HAP-1 (cell line): ENCODE results near the gene CETP.

Experiments
- DNase-seq, 2 experiments: peaks; one replicate each; pipeline ENCODE4 v3.0.0-alpha.2; 2016 to 2020; ENCODE audit warnings: low spot score in 2 of 2
- H3K27me3 ChIP-seq: fragments of 250-450 bp; sonication (Bioruptor Pico); 2 replicates; pipeline ENCODE4 v1.5.1; 2020; ENCODE audit warnings: low read depth, mild to moderate bottlenecking, moderate library complexity
- H3K36me3 ChIP-seq: fragments of 250-450 bp; sonication (Bioruptor Pico); replicated peaks from 2 replicates; pipeline ENCODE4 v1.5.1; 2020; ENCODE audit warnings: mild to moderate bottlenecking
- H3K4me1 ChIP-seq: fragments of 250-450 bp; sonication (Bioruptor Pico); 2 replicates; pipeline ENCODE4 v1.5.1; 2020; ENCODE audit warnings: mild to moderate bottlenecking
- H3K4me3 ChIP-seq: fragments of 250-450 bp; sonication (Bioruptor Pico); 2 replicates; pipeline ENCODE4 v1.5.1; 2020; ENCODE audit warnings: mild to moderate bottlenecking, moderate library complexity
- H3K9me3 ChIP-seq: fragments of 250-450 bp; sonication (Bioruptor Pico); 2 replicates; pipeline ENCODE4 v1.5.1; 2020; ENCODE audit warnings: mild to moderate bottlenecking, moderate library complexity
- in situ Hi-C: fragments of 300-500 bp; cut with MboI; formaldehyde crosslinking; loops from 3 replicates; pipeline ENCODE4 v1.14.3; 2020; ENCODE audit warnings: low sequenced_read_pairs, inconsistent platforms, mixed read lengths

CETP gene, protein sequence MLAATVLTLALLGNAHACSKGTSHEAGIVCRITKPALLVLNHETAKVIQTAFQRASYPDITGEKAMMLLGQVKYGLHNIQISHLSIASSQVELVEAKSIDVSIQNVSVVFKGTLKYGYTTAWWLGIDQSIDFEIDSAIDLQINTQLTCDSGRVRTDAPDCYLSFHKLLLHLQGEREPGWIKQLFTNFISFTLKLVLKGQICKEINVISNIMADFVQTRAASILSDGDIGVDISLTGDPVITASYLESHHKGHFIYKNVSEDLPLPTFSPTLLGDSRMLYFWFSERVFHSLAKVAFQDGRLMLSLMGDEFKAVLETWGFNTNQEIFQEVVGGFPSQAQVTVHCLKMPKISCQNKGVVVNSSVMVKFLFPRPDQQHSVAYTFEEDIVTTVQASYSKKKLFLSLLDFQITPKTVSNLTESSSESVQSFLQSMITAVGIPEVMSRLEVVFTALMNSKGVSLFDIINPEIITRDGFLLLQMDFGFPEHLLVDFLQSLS

DNA sequence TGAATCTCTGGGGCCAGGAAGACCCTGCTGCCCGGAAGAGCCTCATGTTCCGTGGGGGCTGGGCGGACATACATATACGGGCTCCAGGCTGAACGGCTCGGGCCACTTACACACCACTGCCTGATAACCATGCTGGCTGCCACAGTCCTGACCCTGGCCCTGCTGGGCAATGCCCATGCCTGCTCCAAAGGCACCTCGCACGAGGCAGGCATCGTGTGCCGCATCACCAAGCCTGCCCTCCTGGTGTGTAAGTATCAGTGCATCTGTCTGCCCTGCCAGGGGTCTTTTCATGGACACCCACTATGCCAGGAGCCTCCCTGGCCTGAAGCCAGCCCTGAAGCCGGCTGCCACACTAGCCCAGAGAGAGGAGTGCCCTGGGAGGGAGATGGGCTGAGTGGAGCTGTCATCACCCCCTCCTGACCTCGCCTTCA lies at the start of gene CETP:
TSS of gene CETP (plus strand) at position 100 of the 431 bp plus-strand sequence. CDS start at position 130, 30 bp downstream.
- no peaks in the 10 kb centered on the region for H3K36me3 ChIP-seq
- H3K4me1 ChIP-seq, result peaks cover 9% of the 10 kb centered on the region
- no peaks in the 10 kb centered on the region for H3K9me3 ChIP-seq
- H3K27me3 ChIP-seq, result no peaks in the 10 kb centered on the region
- no peak for DNase-seq
- H3K4me3 ChIP-seq, result no peak within 1 kb of the TSS
- in situ Hi-C loops, result no loop called here

DNA sequence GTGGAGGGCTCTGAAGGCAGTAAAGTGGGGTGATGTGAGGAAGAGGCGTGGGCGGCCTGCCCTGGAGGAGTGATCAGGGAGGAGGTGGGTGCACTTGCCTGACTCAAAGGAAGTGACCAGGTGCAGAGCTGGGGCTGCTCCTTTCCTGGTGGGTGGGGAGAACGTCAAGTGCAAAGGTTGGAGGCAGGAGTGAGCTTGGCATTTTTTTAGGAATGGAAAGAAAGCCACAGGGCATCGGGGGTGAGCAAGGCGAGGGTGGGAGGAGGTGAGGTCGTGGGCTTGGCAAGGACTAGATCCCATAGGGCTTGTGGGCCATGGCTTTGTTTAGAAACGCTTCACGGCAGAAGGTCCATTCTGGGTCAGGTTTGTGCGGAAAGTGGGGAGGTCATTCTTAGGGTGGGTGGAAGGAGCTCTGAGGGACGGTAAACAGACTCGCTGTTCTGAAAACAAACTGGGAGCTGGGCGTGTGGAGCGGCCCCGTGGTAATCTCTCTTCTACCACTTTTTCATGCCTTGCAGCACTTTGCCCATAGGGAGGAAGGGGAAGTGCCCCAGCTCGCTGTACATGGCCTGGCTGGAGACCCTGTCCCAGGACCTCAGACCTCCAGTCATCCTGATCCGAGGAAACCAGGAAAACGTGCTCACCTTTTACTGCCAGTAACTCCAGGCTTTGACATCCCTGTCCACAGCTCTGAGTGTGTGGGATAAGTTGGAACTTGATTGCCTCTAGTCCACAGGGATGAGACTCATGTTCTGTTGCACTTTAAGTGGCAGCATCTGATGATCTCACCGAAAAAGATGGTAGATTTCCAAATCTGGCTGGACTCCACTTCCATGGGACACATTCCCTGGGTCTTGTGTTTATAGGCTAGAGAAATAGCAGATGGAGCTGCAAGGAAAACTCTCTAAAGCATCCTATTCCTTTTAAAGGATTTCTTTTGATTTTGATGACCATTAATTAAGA lies 48.7 kb upstream of the CETP start:
- in situ Hi-C loops, result no loop called here
- H3K4me1 ChIP-seq, result peaks cover 4% of the 10 kb centered on the region; the same call in 1 of the 2 replicates
- DNase-seq, result no peak
- no peaks in the 10 kb centered on the region for H3K9me3 ChIP-seq
- H3K27me3 ChIP-seq, result no peaks in the 10 kb centered on the region
- H3K36me3 ChIP-seq, result no peaks in the 10 kb centered on the region
- H3K4me3 ChIP-seq, result no peak overlapping the region

DNA sequence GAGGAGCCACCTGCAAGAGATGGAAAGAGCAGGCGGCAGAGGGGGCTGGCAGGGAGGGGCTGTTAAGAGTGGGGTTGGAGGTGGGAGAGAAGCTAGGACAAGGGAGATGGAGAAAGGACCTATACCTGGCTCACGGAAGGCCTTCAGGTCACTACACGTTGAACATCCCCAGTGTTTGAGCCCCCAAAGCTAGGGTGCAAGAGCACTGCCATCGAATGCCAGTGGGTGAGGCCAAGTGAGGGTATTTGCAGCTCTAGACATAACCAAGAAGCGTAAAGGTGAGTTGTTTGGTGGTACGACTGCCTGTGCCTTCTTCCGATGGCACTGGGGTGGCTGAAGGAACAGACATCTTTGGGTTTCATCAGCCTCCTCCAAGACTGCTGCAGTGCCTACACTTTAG lies 46.9 kb upstream of the CETP start:
- peaks cover 4% of the 10 kb centered on the region; the same call in 1 of the 2 replicates for H3K4me1 ChIP-seq
- no peak for DNase-seq
- H3K9me3 ChIP-seq, result no peaks in the 10 kb centered on the region
- no peak overlapping the region for H3K4me3 ChIP-seq
- H3K27me3 ChIP-seq, result no peaks in the 10 kb centered on the region
- in situ Hi-C loops, result no loop called here
- no peaks in the 10 kb centered on the region for H3K36me3 ChIP-seq

DNA sequence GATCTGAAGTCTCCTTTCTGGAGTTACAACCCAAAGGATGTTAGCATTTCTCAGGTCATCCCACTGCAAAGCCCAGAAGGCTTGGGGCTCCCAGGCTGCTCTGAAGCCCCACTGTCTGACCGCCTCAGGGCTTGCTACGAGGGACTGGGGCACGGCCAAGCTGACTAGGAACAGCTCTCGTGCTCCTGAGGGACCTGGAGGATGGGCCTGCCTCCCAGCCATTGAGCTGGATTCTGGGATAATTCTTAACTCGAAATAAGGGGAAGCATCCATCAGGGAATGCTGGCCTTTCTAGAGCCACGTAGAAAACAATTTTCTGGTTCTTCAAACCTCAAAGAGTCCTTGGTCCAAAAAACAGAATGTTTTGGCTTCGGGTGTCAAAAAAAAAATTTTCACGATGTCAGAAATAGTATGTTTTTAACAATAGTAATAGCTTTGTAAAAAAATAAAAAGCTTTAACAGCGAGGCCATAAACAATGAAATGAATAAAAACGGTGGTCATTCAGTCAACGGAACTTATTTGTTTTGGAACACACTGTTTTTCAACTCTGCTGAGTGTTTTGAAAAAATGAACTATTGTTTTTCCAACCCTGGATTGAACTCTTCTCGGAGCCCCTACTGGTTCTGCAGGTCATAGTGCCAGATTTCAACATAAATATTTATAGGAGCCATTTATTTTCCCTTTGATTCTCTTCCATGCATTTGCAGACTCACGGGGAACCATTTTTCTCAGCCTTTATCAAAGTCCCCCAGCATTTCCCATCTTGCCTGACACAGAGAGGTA lies 46.2 kb upstream of the CETP start:
- in situ Hi-C loops, result no loop called here
- Histone ChIP-seq H3K4me1 (peaks cover 3% of the 10 kb centered on the region; the same call in 1 of the 2 replicates), H3K27me3 (no peaks in the 10 kb centered on the region)

DNA sequence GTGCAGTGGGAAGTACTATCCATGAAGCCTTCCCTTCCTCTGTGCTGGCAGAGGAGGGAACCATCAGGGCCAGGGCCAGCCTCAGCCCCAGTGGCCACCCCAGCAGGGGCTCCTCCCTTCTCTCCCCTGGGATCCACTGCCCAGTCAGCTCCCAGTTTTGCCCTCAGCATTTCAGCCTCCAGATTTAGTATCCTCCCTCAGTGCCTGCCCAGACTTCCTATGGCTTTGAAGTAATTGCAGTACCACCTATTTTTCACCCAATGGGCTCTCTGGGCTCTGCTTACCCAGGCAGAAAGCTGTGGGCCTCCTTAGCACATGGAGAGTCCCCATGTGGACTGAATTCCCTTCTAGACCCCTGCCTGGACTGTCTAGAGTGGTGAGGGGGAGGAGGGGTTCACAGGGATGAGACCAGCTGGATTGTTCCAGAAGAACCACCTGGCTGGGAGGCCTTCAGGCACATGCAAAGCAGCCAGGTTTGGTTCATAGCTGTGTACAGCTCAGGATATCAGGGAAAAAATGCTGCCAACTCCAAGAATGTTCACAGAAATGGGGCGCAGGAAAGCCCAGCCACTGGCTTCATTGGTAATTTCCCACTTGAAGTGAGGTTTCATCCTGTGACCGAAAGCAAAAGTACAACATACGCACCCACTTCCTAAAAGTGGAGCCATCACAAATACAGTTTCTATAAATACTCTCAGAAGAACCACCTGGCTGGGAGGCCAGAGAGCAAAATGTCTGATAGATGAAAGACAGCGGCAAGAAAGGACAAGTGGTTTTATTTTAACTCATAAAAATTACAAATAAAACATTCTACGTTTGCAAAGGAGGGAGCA lies 45.0 kb upstream of the CETP start:
- no peak for DNase-seq
- no peaks in the 10 kb centered on the region for H3K9me3 ChIP-seq
- no peaks in the 10 kb centered on the region for H3K4me1 ChIP-seq
- in situ Hi-C loops, result no loop called here
- no peak overlapping the region for H3K4me3 ChIP-seq
- H3K36me3 ChIP-seq, result no peaks in the 10 kb centered on the region
- no peaks in the 10 kb centered on the region for H3K27me3 ChIP-seq

More for the DNA sequence above, 46.2 kb upstream of the CETP start:
- no peaks in the 10 kb centered on the region for H3K36me3 ChIP-seq
- H3K4me3 ChIP-seq, result no peak overlapping the region
- DNase-seq, result no peak
- no peaks in the 10 kb centered on the region for H3K9me3 ChIP-seq

DNA sequence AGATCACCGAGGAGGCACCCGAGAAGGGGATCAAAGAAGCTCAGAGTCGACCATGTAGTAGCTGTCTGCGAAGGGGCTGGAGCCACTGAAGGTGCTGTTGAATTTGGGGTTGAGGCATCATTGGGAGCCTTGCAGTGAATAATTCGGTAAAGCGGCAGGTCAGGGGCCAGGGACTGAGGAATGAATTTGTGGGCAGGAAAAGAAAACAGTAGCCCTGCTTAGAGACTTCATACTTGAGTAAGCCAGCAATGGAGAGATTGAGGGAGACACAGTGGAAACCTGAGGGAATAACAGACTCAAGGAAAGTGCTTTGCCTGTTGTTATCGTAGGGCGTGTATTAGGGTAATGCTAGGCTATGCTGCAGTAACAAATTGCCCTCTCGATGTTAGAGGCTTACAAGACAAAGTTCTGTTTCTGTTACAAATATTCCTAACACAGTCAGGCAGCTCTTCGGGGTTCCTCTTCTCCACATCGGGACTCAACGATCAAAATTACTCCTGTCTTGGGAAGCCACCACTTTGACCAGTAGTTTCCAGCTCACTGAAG lies 43.2 kb upstream of the CETP start:
- no peak overlapping the region for H3K4me3 ChIP-seq
- no peaks in the 10 kb centered on the region for H3K4me1 ChIP-seq
- no peak for DNase-seq
- H3K9me3 ChIP-seq, result no peaks in the 10 kb centered on the region
- H3K36me3 ChIP-seq, result no peaks in the 10 kb centered on the region
- H3K27me3 ChIP-seq, result no peaks in the 10 kb centered on the region
- in situ Hi-C loops, result no loop called here

DNA sequence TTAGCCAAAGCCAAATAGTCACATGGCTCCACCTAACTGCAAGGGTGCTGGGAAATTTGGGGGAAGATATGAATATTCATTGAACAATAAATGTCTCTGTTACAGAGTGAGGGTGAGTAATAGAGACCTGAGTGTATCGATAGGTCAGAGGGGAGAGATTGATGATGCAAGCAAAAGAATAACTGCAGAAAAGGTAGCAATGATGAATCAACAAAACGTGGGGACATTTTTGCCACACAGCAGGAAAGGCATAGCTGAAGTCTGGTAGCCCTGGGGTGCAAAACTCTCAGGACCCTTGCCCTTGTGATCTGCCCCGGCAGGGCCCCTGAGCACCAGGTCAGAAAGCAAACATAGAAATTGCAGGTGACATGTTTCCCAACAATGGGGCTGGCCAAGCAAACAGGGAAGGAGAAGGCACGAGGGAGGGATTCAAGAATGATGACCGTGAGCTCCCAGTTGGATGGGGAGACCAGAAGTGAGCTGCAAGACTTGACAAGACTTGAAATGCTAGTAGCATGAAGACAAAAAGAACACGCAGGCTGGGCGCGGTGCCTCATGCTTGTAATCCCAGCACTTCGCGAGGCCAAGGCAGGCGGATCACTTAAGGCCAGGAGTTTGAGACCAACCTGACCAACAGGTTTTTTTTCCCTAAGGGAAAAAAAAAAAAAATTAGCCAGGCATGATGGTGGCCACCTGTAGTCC lies 42.5 kb upstream of the CETP start:
- H3K27me3 ChIP-seq, result no peaks in the 10 kb centered on the region
- H3K4me3 ChIP-seq, result no peak overlapping the region
- no peaks in the 10 kb centered on the region for H3K36me3 ChIP-seq
- H3K4me1 ChIP-seq, result no peaks in the 10 kb centered on the region
- DNase-seq, result no peak
- H3K9me3 ChIP-seq, result no peaks in the 10 kb centered on the region
- in situ Hi-C loops, result no loop called here

DNA sequence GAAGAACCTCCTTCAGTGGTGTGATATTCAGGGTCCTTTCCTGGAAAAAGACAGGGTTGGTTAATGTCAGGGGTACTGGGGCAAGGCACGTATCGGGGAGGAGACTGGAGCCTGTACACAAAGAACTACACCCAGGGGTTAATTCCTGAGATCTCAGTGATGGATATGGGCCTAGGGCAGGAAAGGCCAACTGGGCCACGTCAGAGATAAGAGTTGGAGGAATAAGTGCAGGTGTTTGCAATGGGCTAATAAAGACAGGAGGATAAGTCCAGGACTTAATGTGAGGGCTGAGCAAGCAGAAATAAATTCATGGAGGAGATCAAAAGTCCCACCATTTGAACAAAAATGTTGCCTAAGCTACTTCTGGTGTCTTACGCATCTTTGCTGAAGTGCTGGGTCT lies 40.2 kb upstream of the CETP start:
- in situ Hi-C loops, result no loop called here
- no peak for DNase-seq
- H3K4me1 ChIP-seq, result no peaks in the 10 kb centered on the region
- H3K27me3 ChIP-seq, result no peaks in the 10 kb centered on the region
- H3K4me3 ChIP-seq, result no peak overlapping the region
- H3K36me3 ChIP-seq, result no peaks in the 10 kb centered on the region
- H3K9me3 ChIP-seq, result no peaks in the 10 kb centered on the region

DNA sequence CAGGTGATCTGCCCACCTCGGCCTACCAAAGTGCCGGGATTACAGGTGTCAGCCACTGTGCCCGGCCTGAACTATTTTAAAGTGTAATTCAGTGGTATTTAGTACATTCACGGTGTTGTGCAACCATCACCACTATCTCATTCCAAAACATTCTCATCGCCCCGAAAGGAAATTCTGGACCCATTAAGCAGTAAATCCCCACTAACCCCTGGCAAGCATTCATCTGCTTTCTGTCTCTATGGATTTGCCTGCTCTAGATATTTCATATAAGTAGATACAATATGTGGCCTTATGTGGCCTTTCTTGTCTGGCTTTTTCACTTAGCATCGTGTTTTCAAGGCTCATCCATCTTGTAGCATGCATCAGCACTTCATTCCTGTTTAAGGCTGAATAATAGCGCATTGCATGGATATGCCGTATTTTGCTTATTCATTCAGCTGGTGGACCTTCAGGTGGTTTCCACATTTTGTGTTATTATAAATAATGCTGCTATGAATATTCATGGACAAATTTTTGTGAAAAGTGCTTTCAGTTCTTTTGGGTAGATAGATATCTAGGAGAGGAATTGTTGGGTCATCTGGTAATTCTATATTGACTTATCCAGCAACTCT lies 38.2 kb upstream of the CETP start:
- no peaks in the 10 kb centered on the region for H3K36me3 ChIP-seq
- H3K27me3 ChIP-seq, result no peaks in the 10 kb centered on the region
- H3K9me3 ChIP-seq, result no peaks in the 10 kb centered on the region
- H3K4me3 ChIP-seq, result no peak overlapping the region
- in situ Hi-C loops, result no loop called here
- no peak for DNase-seq
- H3K4me1 ChIP-seq, result no peaks in the 10 kb centered on the region

DNA sequence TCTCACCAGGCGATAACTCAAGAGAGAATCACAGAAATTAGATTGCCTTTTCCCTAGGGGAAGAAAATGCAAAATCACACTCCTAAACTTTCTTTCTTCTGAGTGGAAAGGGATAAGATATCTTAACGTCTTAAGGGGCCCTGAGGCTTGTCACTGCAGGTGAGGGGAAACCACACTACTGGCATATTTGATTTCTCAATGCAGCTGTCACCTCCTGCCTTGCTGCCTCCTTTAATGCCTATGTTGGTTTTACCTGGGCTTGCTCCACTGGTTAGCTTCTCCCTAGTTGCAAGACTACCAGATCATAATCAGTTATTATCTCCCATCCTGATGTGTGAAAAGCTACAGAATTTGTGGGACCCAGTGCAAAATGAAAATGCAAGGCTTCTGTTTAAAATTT lies 34.3 kb upstream of the CETP start:
- in situ Hi-C loops, result no loop called here

DNA sequence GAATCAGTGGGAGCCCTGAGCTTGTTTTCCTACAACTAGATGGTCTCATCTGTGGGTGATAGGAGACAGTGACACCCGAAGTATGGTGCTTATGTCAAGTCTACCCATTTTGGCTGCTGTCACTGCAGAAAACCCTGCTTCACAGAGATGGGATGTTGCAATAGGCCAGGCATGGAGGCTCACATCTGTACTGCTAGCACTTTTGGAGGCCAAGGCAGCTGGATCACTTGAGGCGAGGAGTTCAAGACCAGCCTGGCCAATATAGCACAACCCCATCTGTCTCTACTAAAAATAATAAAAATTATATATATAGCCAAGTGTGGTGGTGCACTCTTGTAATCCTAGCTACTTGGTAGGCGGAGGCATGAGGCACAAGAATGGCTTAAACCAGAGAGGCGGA lies 32.1 kb upstream of the CETP start:
- H3K4me1 ChIP-seq, result peaks cover 17% of the 10 kb centered on the region
- H3K9me3 ChIP-seq, result no peaks in the 10 kb centered on the region
- peaks cover 23% of the 10 kb centered on the region for H3K36me3 ChIP-seq
- no peaks in the 10 kb centered on the region for H3K27me3 ChIP-seq
- no peak overlapping the region for H3K4me3 ChIP-seq
- no peak for DNase-seq
- in situ Hi-C loops, result no loop called here

More for the DNA sequence above, 34.3 kb upstream of the CETP start:
- Histone ChIP-seq H3K27me3 (no peaks in the 10 kb centered on the region), H3K9me3 (no peaks in the 10 kb centered on the region), H3K4me3 (no peak overlapping the region), H3K36me3 (peaks cover 5% of the 10 kb centered on the region; the same call in 1 of the 2 replicates), H3K4me1 (peaks cover 9% of the 10 kb centered on the region)
- no peak for DNase-seq
